T follicular helper cell (primary cell): ENCODE measurements around the gene DENND2A.
"Not testable (repeated sequence)": the region's sequence is repeated elsewhere in the genome, so short reads cannot be mapped to it uniquely, and the experiment has no call there.

Experiments used
- DNase-seq: peaks from one replicate; pipeline ENCODE4 v3.0.0-alpha.2; 2020; ENCODE audit warnings: low read depth

DENND2A gene

GRCh38 chr7:140646931-140647647, 6.5 kb upstream of the DENND2A start:
- DNase-seq: peak; percentile 7

DNA sequence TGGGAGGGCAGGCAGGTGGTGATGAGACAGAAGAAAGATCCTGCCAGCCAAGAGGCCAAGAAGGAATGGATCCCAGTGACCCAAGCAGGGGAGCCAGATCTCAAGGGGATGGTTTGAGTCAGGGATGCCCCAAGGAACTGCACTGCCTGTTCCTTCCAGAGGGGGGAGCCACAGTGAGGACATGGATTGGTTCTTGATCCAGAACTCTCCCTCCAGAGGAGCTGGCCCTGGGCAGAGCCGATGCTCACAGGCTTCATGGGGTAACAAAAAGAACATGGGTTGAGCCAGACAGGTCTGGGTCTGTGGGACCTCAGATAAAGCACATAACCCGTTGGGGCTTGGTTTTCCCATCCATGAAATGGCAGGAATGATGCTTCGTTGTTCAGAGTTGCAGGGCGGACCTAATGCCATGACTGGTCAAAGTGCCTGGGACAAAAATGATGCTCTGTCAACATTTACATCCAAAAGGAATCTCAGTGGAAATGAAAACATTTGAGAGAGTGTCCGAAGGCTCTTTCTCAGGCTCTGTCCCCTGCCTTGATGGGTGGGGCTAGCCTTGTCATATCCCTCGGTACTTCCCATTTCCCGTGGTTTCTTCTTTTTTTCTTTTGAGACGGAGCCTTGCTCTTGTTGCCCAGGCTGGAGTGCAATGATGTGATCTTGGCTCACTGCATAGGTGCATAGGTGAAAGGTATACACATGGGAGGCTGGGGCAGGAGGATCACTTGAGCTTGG, 4.7 kb upstream of the DENND2A start:
- no peak for DNase-seq

GRCh38 chr7:140644761-140645160, 4.1 kb upstream of the DENND2A start:
- not testable (repeated sequence) for DNase-seq

DNA sequence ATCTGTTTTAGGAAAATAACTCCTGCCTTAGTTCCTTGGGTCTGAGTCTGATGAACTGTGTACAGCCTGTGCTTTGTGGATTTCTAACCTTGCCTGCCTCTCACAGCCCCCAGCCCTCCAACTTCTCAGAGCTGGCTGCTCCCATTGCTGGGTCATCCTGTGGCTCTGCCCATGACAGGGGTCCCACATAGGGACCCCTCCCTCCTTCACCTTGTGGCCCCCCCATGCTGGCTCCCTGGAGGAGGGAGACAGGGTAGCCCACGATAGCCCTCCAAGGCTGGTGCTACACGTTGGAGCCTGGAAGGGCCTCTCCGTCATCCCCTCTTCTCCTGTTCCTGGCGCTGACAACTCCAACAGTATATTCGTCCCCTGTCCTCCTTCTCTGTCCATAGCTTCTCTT, 2.8 kb upstream of the DENND2A start:
- DNase-seq: no peak

- DNase-seq: no peak
Observed at GRCh38 chr7:140641524-140642195, 1.0 kb upstream of the DENND2A start.

DNA sequence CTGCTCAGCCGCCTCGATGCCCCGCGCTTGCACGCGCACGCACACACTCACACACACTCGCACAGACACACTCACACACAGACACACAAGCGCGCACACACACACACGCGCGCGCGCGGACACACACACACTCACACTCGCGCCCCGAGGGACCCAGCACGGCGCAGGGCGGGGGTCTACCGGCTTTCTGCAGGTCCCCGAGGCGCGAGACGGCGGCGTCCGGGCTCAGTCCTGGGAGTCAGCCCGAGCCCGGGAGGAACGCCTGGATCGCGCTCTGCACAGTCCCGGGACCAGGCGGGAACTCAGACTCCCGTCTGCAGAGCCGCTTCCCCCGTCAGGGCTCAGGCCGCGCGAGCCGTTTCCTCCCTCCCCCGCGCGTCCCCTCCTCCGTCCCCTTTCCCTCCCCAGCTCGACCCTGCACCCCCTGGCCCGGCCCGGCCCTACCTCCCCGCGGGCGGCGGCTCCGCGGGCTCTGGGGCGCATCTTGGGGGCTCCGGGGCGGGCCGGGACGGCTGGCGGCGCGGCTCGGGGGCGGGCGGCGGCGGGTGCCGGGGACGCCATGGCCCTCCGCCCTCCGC, 464 bp downstream of the DENND2A start:
- DNase-seq: no peak

GRCh38 chr7:140639366-140640053, 1.1 kb downstream of the DENND2A start:
- no peak for DNase-seq

DNA sequence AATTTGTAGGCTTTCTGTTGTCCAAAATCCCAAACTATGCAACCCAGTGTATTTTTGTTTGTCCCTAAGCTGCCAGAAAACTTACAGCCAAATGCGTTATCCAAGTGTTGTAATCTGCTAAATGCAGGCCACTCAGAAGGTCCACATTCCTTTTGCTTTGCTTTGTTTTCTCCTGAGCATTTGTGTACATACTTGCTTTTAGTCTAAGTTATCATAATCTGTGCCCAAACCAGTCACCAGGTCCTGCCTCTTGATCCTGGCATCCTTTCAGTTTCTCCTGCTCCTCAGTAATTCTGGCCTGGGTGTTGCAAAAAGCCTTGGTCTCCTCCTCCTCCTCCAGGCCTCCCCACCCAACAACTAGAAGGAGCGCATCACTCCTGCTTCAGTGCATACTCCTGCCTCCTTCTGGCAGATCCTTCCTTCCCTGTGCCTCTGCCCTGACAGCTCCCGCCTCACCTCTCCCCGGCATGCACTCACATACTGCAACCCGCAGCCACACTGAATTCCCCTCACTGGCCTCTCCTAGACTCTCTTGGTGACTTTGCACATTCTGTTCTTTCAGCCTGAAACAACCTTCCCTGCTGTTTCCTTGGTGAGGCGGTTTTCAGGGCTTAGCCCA, 2.3 kb downstream of the DENND2A start:
- no peak for DNase-seq

DNA sequence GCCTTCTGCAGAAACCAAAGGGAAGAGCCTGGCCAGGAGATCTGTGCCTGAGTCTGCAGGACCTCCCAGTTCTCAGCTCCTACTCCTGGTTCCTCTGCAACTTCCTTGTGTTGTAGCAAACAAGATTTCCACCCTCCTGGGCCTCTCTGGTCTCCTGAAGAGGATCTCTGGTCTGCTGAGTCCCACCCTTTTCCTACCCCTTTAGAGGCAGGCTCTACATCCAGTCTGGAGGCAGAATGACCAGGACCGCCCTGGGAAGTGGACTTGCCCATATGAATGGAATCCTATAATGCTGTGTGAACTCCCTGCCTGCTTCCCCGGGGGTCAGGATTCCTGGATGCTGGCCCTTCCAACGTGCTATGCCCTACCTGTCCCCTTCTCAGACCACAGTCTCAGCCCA, 3.2 kb downstream of the DENND2A start:
- DNase-seq: no peak

DNA sequence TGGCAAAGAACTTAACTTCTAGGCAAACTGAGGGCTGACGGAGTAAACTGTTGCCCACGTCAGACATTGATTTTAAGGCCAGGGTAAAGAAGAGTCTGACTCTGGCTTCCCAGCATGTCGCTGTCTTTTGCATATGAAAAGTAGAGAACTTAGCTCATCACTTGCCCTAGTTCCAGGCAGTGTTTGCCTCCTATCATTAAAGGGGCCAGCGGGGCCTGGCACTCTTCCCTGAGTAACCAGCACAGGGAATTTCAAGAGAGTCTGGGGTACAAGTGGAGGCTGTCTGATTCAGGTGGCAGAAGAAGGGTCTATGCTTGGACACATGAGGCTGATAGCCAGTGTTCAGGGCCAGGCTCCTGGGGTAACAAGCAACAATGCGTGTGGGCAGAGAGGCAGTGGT, 4.8 kb downstream of the DENND2A start:
- DNase-seq: no peak

- DNase-seq: no peak
Observed at GRCh38 chr7:140635345-140635744, 5.3 kb downstream of the DENND2A start.

GRCh38 chr7:140631602-140632001, 9.0 kb downstream of the DENND2A start:
- DNase-seq: no peak

GRCh38 chr7:140631021-140631420, 9.6 kb downstream of the DENND2A start:
- DNase-seq: no peak

DNA sequence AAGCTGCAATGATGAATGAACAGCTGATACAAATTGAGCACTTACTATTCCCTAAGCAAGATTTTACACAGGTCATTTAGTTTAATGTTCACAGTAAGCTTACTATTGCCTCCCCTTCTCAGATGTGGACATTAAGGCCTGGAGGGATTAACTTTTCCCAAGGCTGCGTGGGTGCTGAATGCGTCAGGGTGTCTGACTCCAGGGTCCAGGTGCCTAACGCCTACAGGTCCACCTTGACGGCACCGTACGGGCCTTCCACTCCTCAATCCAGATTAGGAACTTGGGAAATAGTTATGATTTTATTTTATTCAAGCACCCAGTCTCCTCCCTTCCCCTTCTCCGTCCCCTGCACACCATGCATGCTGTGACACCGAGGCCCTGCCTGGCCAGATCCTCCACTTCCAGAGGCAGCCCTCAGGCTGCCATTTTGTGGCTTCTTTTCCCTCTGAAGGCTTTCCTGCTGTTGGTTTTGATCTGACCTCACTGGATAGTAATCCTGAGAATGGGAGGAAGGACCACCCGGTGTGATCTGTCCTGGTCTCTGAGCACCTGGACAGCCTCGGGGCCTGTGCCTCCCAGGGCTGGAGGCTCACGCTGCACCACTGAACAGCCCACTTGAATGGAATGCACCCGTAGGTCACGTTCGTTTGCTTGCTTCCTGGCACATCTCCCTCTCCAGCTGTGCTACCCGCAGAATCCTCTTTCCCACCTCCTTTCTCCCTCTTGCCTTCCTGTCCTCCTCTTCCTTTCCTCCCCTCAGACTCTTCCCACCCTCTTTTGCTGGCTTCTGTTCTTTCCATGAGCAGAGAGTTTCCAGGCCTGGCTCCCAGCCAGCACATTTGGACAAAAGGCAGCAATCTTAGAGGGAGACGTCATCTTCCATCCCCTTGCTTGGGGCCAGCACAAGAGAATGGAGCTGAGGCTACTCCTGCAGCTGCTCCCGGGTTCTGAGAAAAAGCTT, 14.4 kb downstream of the DENND2A start:
- no peak for DNase-seq

DNA sequence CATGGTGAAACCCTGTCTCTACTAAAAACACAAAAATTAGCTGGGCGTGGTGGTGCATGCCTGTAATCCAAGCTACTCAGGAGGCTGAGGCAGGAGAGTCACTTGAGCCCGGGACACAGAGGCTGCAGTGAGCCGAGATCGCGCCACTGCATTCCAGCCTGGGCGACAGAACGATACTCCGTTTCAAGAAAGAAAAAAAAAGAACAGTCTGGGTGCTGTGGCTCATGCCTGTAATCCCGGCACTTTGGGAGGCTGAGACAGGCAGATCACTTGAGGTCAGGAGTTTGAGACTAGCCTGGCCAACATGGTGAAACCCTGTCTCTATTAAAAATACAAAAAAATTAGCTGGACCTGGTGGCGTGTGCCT, 15.4 kb downstream of the DENND2A start:
- DNase-seq: not testable (repeated sequence)

- DNase-seq: no peak
Observed at GRCh38 chr7:140624392-140625191, 16.0 kb downstream of the DENND2A start.

GRCh38 chr7:140623980-140624379, 16.6 kb downstream of the DENND2A start:
- no peak for DNase-seq

- DNase-seq: no peak
Observed at GRCh38 chr7:140621401-140622021, 19.1 kb downstream of the DENND2A start.

DNA sequence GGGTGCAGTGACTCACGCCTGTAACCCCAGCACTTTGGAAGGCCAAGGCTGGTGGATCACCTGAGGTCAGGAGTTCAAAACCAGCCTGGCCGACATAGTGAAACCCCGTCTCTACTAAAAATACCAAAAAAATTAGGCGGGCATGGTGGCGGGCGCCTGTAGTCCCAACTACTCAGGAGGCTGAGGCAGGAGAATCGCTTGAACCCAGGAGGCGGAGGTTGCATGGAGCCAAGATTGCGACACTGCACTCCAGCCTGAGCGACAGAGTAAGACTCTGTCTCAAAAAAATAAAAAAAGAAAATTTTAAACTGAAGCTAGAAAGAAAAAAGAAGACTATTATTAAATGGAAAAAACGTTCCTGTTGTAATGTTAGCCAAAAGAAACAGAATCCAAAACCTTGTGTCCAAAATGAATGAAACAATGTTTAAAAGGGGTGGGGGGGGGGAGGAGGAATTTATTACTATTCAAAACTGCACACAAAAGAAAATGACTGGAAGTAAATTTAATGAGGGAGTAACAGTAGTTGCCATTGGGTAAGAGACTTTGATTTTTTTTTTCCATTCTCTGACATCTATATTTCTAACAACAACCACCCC, 20.6 kb downstream of the DENND2A start:
- not testable (repeated sequence) for DNase-seq
